ENCODE data around the gene PRPF4.

Gene PRPF4

GRCh38 chr9:113302792-113303418 lies 27.4 kb downstream of the PRPF4 start, which contains the start of gene RNF183:
RNF183 (minus strand) TSS chr9:113303376; CDS start chr9:113298184, 5,192 bp downstream.
- no peaks in the 10 kb centered on the region for H3K9me2 ChIP-seq (replicated peaks; ENCODE audit: insufficient read depth, low read length)
- no peak within 1 kb of the TSS for H3K9ac ChIP-seq (ENCODE audit: low read length)
- no peak within 1 kb of the TSS for H3K4me2 ChIP-seq (ENCODE audit: low read depth, low read length, poor library complexity, severe bottlenecking)
- no peaks in the 10 kb centered on the region for H3K79me2 ChIP-seq (ENCODE audit: insufficient read depth, low read length)
- no peaks in the 10 kb centered on the region for H3F3A ChIP-seq (ENCODE audit: insufficient read depth)
- H2AFZ ChIP-seq (ENCODE audit: low read depth, low read length, severe bottlenecking) = no peak within 1 kb of the TSS
- no peak within 1 kb of the TSS for H3K27ac ChIP-seq (ENCODE audit: low read depth, low read length)
- H3K36me3 ChIP-seq (ENCODE audit: low read length) = no peaks in the 10 kb centered on the region
- no peaks in the 10 kb centered on the region for H4K20me1 ChIP-seq (ENCODE audit: low read depth, low read length)
- no peaks in the 10 kb centered on the region for H3K27me3 ChIP-seq (ENCODE audit: low read length)
- no peak within 1 kb of the TSS for H3K4me3 ChIP-seq (ENCODE audit: insufficient read depth, low read length, poor library complexity, severe bottlenecking)
- H3K9me3 ChIP-seq (ENCODE audit: insufficient read depth, low read length) = no peaks in the 10 kb centered on the region
- TF ChIP-seq EZH2phosphoT487 (conservative IDR thresholded peaks at IDR 0.05; ENCODE audit: low read length) (no peak), CTCF (IDR thresholded peaks at IDR 0.05; ENCODE audit: insufficient read depth, low read length, poor library complexity, severe bottlenecking) (no peak)

- Histone ChIP-seq H3K4me3 (ENCODE audit: insufficient read depth, low read length, poor library complexity, severe bottlenecking) (no peak overlapping the region), H3K9ac (ENCODE audit: low read length) (no peak overlapping the region), H3K9me3 (ENCODE audit: insufficient read depth, low read length) (no peaks in the 10 kb centered on the region), H3K27me3 (ENCODE audit: low read length) (no peaks in the 10 kb centered on the region), H4K20me1 (ENCODE audit: low read depth, low read length) (no peaks in the 10 kb centered on the region), H3K27ac (ENCODE audit: low read depth, low read length) (no peak overlapping the region), H3K79me2 (ENCODE audit: insufficient read depth, low read length) (no peaks in the 10 kb centered on the region), H3F3A (ENCODE audit: insufficient read depth) (no peaks in the 10 kb centered on the region), H3K9me2 (replicated peaks; ENCODE audit: insufficient read depth, low read length) (no peaks in the 10 kb centered on the region), H2AFZ (ENCODE audit: low read depth, low read length, severe bottlenecking) (no peak overlapping the region), H3K4me2 (ENCODE audit: low read depth, low read length, poor library complexity, severe bottlenecking) (no peak overlapping the region), H3K36me3 (ENCODE audit: low read length) (no peaks in the 10 kb centered on the region)
- TF ChIP-seq EZH2phosphoT487 (conservative IDR thresholded peaks at IDR 0.05; ENCODE audit: low read length) (no peak), CTCF (IDR thresholded peaks at IDR 0.05; ENCODE audit: insufficient read depth, low read length, poor library complexity, severe bottlenecking) (no peak)
These were observed 31.1 kb downstream of the PRPF4 start for GRCh38 chr9:113306566-113306965.

DNA sequence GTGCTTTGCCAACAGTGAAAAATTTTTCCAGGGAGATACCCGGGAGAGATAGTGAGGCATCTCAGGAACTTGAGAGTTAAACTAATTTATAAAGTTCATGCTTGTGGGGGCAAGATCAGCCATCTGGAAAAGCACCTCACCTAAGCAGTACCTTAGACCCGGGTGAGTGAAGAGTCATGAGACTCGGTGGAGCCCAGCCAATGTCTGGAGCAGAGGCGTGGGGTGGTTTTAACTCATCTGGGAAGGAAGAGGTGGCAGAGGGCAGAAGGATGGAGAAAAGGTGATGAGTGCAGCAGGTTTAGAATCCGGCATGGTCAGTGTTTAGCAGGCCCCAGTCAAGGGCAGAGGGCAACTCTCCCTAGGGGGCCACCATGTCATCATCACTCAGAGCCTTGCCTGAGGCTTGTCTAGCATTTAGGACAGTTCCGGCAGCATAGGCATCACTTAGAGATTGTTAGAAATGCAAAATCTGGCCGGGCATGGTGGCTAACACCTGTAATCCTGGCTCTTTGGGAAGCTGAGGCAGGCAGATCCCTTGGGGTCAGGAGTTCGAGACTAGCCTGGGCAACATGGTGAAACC lies 32.0 kb downstream of the PRPF4 start:
- TF ChIP-seq EZH2phosphoT487 (conservative IDR thresholded peaks at IDR 0.05; ENCODE audit: low read length) (no peak), CTCF (IDR thresholded peaks at IDR 0.05; ENCODE audit: insufficient read depth, low read length, poor library complexity, severe bottlenecking) (no peak)
- Histone ChIP-seq H3K9me3 (ENCODE audit: insufficient read depth, low read length) (no peaks in the 10 kb centered on the region), H3K9me2 (replicated peaks; ENCODE audit: insufficient read depth, low read length) (no peaks in the 10 kb centered on the region), H3K9ac (ENCODE audit: low read length) (no peak overlapping the region), H2AFZ (ENCODE audit: low read depth, low read length, severe bottlenecking) (no peak overlapping the region), H4K20me1 (ENCODE audit: low read depth, low read length) (no peaks in the 10 kb centered on the region), H3K79me2 (ENCODE audit: insufficient read depth, low read length) (no peaks in the 10 kb centered on the region), H3K4me2 (ENCODE audit: low read depth, low read length, poor library complexity, severe bottlenecking) (no peak overlapping the region), H3K27me3 (ENCODE audit: low read length) (no peaks in the 10 kb centered on the region), H3K27ac (ENCODE audit: low read depth, low read length) (no peak overlapping the region), H3F3A (ENCODE audit: insufficient read depth) (no peaks in the 10 kb centered on the region), H3K36me3 (ENCODE audit: low read length) (no peaks in the 10 kb centered on the region), H3K4me3 (ENCODE audit: insufficient read depth, low read length, poor library complexity, severe bottlenecking) (no peak overlapping the region)
